Measurements from ENCODE around the gene INSIG1.

Gene INSIG1

GRCh38 chr7:155333346-155334234 is 35.9 kb downstream of the INSIG1 start:
- DNase-seq = no peak

DNA sequence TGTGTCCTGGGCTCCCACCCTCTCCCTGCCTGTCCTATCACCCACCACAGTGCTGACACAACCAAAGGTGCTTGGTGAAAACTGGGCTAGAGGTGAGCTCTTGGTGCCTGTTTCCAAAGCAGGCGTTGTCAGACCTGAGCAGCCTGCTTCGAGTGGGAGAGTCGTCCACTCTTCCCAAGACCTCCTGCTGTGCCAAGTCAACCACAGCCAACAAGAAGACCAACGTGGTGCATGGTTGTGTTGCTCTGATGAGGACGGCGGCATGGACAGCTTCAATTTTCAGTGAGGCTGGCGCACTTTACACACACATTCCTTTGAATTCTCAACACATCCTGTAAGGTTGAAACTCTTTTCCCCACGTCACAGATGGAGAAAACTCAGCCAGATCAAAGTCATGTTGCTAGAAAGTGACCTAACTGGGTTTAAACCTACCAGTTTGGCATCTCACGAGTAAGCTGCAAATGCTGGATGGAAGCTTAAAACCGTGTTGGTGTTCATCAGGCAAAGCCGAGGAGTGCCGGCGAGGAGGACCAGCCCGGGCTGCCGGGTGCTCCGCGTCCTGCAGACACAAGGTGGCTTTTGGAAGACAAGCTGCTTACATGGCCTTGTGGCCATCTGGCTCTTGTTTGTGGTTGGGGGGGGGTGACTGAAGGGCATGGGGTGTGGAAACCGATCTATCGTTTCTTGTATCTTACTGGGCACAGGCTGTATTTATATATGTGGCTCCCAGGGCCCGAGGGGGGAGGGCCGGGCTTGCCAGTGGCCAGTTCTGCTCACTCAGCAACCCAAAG is 39.3 kb downstream of the INSIG1 start:
- DNase-seq = no peak

- no peak for DNase-seq
Observed at GRCh38 chr7:155337946-155338631, 40.4 kb downstream of the INSIG1 start.

GRCh38 chr7:155338632-155339320 is 41.1 kb downstream of the INSIG1 start:
- peak in 4 of 6 experiments; percentile 26 to 75 (median 51) for DNase-seq

GRCh38 chr7:155339474-155339873 is 41.8 kb downstream of the INSIG1 start:
- no peak for DNase-seq

GRCh38 chr7:155340071-155340531 is 42.4 kb downstream of the INSIG1 start:
- DNase-seq = no peak

- DNase-seq = no peak
Observed at GRCh38 chr7:155340721-155341120, 43.0 kb downstream of the INSIG1 start.

GRCh38 chr7:155341463-155341983 is 43.8 kb downstream of the INSIG1 start:
- no peak for DNase-seq

DNA sequence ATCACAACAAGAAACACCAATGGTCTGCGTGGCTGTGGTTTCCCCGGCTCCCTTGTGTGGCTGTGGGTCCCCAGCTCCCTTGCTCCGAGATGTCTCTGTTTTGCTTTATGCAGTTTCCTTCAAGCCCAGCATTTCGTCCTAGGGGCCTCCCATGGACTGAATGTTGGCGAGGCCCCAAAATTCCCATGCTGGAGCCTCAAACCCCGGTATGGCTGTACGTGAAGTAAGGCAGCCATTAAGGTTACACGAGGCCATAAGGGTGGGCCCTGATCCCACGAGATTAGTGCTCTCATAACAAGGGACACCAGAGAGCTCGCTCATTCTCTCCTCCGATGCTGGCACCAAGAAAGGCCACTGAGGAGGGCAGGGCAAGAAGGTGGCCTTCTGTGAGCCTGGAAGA is 44.6 kb downstream of the INSIG1 start:
- no peak for DNase-seq

- DNase-seq = no peak
Observed at GRCh38 chr7:155343150-155343549, 45.5 kb downstream of the INSIG1 start.

- no peak for DNase-seq
Observed at GRCh38 chr7:155343661-155344121, 46.0 kb downstream of the INSIG1 start.

GRCh38 chr7:155344270-155344617 is 46.6 kb downstream of the INSIG1 start:
- no peak for DNase-seq

GRCh38 chr7:155344618-155345433 is 47.1 kb downstream of the INSIG1 start:
- peak; percentile 60 to 85 (median 80) for DNase-seq

DNA sequence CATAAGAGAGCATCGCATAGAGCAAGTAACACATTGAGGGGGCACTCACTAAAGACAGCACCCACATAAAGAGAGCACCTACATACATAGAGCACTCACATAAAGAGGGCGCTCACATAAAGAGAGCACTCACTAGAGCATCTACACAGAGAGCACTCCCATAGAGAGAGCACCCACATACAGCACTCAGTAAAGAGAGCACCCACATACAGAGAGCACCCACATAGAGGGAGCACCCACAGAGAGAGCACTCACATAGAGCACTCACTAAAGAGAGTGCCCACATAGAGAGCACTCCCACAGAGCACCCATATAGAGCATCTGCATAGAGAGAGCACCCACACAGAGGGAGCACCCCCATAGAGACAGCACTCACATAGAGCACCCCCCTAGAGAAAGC is 47.8 kb downstream of the INSIG1 start:
- DNase-seq = no peak

DNA sequence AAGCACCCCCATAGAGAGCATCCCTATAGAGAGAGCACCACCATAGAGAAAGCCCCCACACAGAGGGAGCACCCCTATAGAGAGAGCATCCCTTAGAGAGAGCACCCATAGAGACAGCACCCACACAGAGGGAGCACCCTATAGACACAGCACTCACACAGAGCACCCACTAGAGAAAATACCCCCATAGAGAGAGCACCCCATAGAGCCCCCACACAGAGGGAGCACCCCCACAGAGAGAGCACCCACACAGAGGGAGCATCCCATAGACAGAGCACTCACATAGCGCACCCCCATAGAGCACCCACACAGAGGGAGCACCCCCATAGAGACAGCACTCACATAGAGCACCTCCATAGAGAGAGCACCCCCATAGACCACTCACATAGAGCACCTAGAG is 48.6 kb downstream of the INSIG1 start:
- DNase-seq = no peak

GRCh38 chr7:155348806-155349205 is 51.1 kb downstream of the INSIG1 start:
- DNase-seq = no peak

GRCh38 chr7:155349601-155350331 is 52.1 kb downstream of the INSIG1 start:
- no peak for DNase-seq

DNA sequence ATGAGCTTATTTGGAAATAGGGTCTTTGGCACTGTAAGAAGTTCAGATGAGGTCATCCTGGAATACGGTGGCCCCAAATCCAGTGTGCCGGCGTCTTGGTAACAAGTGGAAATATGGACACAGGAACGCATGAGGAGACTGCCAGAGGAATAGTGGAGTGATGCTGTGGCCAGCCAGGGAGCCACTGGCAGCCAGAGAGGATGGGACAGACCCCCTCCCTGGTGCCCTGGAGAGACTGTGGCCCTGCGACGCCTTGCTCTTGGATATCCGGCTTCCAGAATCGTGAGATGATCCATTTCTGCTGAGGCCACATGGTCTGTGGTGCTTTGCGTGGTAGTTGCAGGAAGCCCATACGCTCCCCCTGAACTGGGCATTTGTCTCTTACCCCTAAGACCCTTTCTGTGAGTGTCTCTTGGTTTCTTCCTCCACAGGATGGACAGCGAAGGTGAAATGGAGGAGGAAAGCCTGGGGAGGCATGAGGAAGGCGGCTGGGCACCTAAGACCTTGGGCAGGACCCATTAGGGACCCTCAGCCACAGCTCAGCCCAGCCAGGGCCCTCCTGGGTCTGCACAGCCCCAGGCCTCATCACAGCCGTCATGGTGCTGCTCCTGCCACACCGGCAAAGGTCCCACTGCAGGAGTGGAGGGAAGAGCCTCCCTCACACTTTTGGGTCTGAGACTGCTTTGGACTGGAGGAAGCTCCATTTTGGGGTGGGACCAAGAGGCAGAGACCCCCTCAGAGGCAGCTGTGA is 53.6 kb downstream of the INSIG1 start:
- DNase-seq = no peak

GRCh38 chr7:155352076-155352752 is 54.5 kb downstream of the INSIG1 start:
- DNase-seq = no peak

Data from stimulated activated naive CD4-positive, alpha-beta T cell (primary cell).